Pulmonary artery endothelial cell (primary cell): Measurements from ENCODE around the gene OSBP2. TPM values are rescaled to one million over a fixed set of nuclear protein-coding genes. Genes with fewer than 3 reads are reported as not detected.

Source experiments
- DNase-seq: peaks from one replicate; pipeline ENCODE4 v3.0.0-alpha.2; 2011; ENCODE audit warnings: low read depth, low spot score
- total RNA-seq: library from RNA; depleted of rRNA; stranded (reverse); fragments of >200 nt; gene quantifications from 2 replicates; pipeline ENCODE4 v1.2.3, GENCODE V29; 2014

The OSBP2 gene
- total RNA-seq, 1 donor from 2014 or later, result 7.3 TPM

- DNase-seq, result no peak
Measured at GRCh38 chr22:30928401-30928800, 233.7 kb downstream of the OSBP2 start.

- no peak for DNase-seq
Measured at GRCh38 chr22:30930228-30930627, 235.6 kb downstream of the OSBP2 start.

DNA sequence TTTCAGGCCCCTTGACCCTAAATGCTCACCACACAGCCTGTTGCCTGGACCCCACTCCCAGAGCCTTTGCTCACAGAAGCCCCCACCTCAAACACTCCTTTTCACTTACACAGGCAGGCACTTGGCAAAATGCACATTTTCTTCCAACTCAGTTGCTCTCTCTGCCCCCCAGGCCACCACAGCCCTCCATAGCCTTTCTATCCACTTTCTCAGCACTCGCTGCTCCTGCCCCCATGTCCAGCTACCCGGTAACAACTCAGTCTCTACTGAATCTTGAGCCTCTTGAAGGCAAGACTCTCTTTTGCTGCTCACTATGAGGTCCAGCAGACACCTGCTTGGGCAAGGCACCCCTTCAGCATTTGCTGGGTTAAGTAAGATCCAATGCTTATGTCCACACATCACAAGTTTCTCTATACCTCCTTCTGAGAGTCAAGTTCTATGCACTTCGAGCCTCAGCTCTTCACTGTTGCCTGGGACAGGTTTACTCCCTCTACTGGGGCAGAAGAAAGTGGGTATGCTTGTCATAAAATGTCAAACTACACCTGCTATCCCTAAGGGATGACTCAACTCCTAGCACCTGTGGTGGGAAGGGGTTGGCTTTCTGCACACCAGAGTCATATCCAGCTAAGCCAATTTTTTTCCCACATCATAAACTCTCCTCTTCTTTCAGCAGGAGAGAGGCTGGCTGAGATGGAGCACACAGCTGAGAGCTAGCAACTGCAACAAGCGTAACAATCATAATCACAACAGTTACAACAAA lies 237.0 kb downstream of the OSBP2 start:
- DNase-seq, result no peak

DNA sequence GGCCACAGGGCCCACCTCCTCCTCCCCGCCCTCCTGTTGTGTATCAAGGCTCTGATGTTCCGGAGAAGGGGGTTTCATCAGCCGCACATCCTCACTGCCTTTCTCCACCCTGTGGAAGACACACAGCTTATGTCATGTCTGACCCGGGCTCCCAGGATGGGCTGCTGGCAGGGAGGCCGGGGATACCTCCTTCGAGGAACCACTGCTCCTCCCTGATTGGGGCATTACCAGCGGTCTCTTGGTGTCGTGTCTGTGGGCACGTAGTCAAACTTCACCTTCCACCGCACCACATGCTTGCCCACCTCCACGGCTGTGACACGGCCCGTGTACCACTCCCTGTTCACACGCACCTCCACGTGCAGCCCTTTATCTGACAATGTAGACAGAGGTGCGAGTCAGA lies 238.0 kb downstream of the OSBP2 start:
- no peak for DNase-seq

GRCh38 chr22:30933457-30933856 lies 238.8 kb downstream of the OSBP2 start:
- no peak for DNase-seq

- no peak for DNase-seq
Measured at GRCh38 chr22:30934053-30934452, 239.4 kb downstream of the OSBP2 start.

- DNase-seq, result no peak
Measured at GRCh38 chr22:30940685-30941362, 246.2 kb downstream of the OSBP2 start.

- no peak for DNase-seq
Measured at GRCh38 chr22:30941363-30941740, 246.7 kb downstream of the OSBP2 start.

DNA sequence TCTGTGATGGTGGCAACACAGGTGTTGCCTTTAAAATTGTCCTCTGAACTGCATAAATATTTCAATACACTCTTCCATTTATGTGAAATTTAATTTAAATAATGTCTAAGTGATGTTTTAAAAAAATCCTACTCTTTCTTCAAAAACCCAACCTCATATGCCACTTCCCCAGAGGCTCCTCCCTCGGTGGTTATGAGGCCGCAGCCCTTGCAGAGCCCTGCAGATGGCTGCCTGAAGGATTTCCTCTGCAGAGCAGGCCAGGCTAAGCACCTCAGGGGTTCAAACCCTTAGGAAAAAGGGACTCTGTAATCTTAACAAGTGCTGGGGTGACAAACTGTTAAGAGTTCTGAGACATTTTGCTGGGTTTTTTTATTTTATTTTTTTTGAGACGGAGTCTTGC lies 248.7 kb downstream of the OSBP2 start:
- DNase-seq, result no peak

DNA sequence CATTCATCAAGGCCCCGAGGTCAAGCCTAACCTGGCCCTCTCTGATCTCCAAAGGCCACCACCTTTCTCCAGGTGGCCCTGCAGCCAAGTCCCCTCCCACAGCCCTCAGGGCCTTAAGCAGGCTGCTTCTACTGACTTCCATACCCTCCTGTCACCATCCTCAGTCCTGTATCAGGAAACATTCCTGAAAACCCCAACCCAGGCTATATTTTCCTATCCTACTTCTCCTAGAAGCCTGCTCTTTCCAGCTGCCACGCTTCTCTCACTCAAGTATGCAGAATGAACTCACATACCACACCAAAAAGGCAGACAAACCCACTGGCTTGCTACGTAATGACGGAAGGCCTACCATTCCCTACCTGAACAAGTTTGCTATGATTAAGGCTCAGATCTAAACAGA lies 250.3 kb downstream of the OSBP2 start:
- DNase-seq, result no peak

DNA sequence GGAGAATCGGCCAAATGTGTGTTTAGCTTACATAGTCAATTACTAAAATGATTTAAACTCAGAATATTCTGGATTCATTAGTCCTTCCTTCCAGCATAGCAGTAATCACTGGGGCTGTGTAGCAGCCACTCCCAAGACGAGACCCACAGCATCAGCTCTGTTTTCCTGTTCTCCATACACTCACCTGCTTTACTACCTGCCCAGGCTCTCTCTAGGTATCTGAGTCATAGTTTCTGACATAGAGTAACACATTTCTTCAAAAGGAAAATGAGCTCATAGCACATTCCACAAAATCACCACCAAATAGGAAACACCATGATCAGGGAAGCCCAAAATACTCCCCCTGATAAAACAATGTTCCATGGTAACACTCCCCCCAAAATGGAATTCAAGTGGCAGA lies 251.0 kb downstream of the OSBP2 start:
- DNase-seq, result no peak

DNA sequence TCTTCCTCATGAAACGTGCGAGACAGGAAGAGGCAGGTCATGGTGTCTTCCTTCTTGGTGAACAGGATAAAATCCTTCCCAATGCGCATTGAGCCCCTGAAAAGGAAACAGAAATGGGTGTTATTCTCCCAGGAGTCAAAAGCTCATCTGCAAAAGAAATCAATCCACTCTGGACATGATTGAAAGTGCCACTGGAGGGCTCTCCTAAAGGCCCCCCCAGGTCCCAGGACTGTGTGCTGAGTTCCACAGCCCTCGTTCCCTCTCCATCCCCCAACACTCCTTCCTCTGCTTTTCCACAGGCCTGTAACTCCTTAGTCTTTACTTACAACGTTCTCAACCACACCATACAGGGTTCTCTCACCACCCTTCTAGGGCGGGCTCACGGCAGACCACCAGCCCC lies 251.7 kb downstream of the OSBP2 start:
- DNase-seq, result no peak

DNA sequence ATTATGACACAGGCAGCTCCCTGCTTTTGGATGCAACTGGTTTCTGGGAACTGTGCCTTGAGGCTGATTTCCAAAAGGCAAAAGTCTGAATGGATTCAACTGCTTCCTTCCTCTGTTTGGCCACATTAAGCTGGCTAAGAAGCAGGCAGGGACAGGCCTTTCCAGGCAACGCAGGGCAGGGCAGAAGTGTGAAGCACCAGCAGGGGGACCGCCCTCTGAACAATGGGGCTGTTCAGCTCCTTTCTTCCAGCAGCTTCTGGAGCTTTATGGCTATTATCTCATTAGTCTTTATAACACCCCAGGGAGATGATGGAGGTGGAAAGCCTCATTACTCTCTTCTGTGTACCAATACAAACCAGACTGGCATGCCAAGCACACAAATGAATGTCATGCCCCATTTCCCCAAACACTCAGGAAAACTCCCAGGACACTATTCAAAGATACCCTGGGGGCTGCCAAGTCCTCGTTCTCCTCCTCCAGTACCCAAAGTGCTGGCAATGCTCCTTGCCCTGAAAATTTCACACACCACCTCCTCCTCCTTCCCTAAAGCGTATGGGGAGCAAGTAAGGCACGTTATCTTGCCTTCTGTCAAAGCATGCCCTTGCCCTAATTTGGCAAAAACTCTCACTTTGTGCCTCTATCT lies 252.6 kb downstream of the OSBP2 start:
- no peak for DNase-seq

- DNase-seq, result peak; percentile 27
Measured at GRCh38 chr22:30947816-30948454, 253.3 kb downstream of the OSBP2 start.

DNA sequence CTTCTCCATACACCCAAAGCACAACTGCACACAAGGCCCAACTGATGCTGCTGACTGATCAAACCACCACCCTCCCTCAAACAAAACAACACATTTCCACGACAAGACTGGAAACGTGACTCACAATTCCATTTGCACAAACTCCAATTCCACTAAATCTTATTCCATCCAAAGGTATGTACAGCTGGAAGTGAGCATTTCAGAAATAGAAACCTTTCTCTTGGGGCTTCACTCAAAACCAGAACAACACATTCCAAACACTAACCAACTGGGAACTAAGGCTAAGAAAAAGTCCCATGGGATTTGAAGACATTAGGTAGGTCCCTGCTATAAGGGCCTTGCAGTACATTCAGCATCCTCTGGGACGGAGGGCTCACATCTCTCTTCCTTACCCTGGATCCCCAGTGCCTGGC lies 254.3 kb downstream of the OSBP2 start:
- no peak for DNase-seq

- DNase-seq, result no peak
Measured at GRCh38 chr22:30949934-30950660, 255.4 kb downstream of the OSBP2 start.

DNA sequence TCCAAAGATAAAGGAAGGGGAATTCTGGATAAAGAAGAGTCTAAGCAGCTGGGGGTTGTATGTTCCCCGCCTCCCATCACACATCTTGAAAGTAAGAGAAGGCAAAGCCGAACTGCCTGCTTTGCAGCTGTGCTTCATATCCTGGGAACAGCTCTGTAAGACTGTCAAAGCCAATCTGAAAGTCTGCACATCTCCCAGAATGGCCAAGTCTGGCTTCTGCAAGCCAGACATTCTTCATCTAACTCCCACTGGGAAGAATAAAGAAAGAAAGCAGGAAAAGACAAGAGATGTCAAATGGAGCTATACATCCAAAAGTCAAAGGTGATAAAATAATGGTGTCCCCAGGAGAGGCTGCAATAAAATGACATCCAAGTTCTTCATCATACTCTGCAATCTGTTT lies 258.5 kb downstream of the OSBP2 start:
- no peak for DNase-seq

DNA sequence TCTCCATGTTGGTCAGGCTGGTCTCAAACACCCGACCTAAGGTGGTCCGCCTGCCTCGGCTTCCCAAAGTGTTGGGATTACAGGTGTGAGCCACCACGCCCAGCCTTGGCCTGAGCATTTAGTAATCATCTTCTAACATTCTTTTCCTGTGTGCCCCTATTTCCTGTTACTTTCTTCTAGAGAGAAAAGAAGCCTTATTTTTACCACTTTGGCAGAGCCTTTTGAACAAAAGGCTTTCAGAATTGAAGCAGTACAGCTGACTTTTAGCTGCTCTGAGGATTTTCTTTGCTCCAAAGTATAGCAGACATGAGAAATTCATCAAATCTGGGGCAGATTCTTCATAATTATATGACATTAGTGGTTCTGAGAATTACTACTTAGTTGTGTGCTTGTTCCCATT lies 260.5 kb downstream of the OSBP2 start:
- no peak for DNase-seq
